Large intestine (tissue), 3 donors: ENCODE measurements around the gene LRP10. TPM values are rescaled to one million over a fixed set of nuclear protein-coding genes. Genes with fewer than 3 reads are reported as not detected.

Experiments
- DNase-seq, 2 donors: peaks; one replicate each; pipeline versions ENCODE4 v3.0.0 to v3.0.0-alpha.2; 2013
- H3K27ac ChIP-seq: one replicate; pipeline ENCODE4 v1.5.1; 2013; ENCODE audit warnings: low read length
- H3K27me3 ChIP-seq: 2 replicates; pipeline ENCODE4 v1.6.1; 2013; ENCODE audit warnings: low read length; ENCODE audit not compliant: control insufficient read depth, insufficient read depth
- H3K36me3 ChIP-seq: 2 replicates; pipeline ENCODE4 v1.6.1; 2013; ENCODE audit warnings: low read length; ENCODE audit not compliant: control insufficient read depth, insufficient read depth
- H3K4me1 ChIP-seq: one replicate; pipeline ENCODE4 v1.6.1; 2013; ENCODE audit warnings: low read length; ENCODE audit not compliant: control insufficient read depth, insufficient read depth
- H3K4me3 ChIP-seq: one replicate; pipeline ENCODE4 v1.5.1; 2013; ENCODE audit warnings: low read length
- H3K9me3 ChIP-seq: one replicate; pipeline ENCODE4 v1.6.1; 2013; ENCODE audit warnings: mild to moderate bottlenecking, low read depth, low read length, moderate library complexity; ENCODE audit not compliant: control insufficient read depth
- WGBS: methylation state at CpG from one replicate; pipeline ENCODE4 v1.1.5; 2013; ENCODE audit warnings: low lambda C conversion rate; ENCODE audit not compliant: insufficient coverage; 5-methylcytosine and 5-hydroxymethylcytosine counted together
- polyA plus RNA-seq: library from polyadenylated mRNA; unstranded; fragments of 120-200 nt; gene quantifications from one replicate; pipeline ENCODE4 v1.2.1, GENCODE V29; 2013

Gene LRP10
- polyA plus RNA-seq, 1 donor: 92.8 TPM

DNA sequence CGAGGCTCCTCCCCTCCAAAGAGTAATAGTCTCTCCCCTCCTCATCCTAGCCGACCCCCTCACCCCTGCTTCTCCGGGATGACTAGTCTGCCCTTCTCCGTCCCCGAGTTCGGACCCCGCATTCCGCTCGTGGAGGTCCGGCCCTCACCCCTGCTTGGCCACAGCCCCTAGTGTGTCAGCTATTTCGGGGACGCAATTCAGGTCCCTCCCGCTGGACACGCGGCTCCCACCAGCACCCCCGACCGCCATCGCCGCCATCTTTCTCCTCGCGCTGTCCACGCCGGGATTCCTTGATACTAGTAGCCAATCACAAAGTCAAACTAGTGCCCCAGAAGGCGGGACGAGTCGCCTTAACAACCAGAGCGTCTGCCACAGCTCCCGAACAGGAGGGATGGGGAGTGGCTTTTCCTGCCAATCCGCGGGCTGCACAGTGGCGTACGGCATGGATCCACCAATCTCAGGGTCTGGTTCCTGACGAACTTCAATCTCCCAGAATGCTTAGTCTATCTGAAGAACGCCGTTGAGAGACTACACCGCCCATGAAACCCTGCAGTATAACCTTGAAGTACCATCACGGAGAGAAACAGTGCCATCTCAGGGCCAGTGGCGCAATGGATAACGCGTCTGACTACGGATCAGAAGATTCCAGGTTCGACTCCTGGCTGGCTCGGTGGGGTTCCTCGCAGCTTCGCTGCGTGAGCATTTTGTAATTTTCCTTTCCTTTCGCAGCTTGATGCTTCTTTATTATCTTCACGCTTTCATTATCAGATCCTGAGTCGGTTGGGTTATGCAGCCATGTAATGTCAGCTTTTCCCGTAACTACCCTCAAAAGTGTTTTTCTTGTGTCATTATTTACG is 57.8 kb downstream of the LRP10 start, which contains the start of gene PRMT5:
Gene PRMT5 (minus strand): TSS at position 273 of the 857 bp plus-strand sequence. CDS start 15 bp downstream, at position 258.
- H3K4me1 ChIP-seq: peaks cover 6% of the 10 kb centered on the region
- H3K27me3 ChIP-seq: no peaks in the 10 kb centered on the region
- peak within 1 kb of the TSS; percentile 89 for H3K4me3 ChIP-seq
- no peaks in the 10 kb centered on the region for H3K9me3 ChIP-seq
- peak within 1 kb of the TSS; percentile 88 for H3K27ac ChIP-seq
- peaks cover 22% of the 10 kb centered on the region for H3K36me3 ChIP-seq
- DNase-seq: peak; percentile 100
- WGBS: no CpG with 5 or more reads among the region's 51 CpGs

DNA sequence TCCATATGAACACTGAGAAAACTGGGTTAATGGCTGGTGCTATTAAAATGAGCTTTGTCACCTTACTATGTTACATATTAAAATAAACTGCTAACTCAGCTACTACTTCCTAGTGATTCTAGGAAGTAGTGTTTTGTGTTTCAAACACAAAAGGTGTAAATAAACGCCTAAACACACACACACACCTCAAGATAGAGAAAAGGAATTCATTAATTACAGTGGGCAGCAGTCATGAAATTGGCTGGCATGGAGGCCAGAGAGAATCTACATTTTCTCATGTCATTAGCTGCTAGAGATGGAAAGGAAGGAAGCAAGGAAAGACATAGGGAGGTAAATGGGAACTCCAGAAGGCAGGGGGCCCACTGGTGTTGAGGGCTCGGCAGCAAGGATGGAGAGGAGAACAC is 58.4 kb downstream of the LRP10 start:
- H3K36me3 ChIP-seq: peaks cover 16% of the 10 kb centered on the region
- 0% methylated on average over 1 of the region's 2 CpGs for WGBS
- peak overlapping the region; percentile 88 for H3K27ac ChIP-seq
- peak overlapping the region; percentile 53 for H3K4me3 ChIP-seq
- no peak for DNase-seq
- peaks cover 6% of the 10 kb centered on the region for H3K4me1 ChIP-seq
- H3K27me3 ChIP-seq: no peaks in the 10 kb centered on the region
- no peaks in the 10 kb centered on the region for H3K9me3 ChIP-seq

Other genes with a start within 250 kb of the LRP10 start
- gene OR6J1, start 227.4 kb upstream of the LRP10 start, polyA plus RNA-seq: not detected
- 123 TPM for gene OXA1L, start 105.1 kb upstream of the LRP10 start, polyA plus RNA-seq
- 660 TPM for gene SLC7A7, start 56.3 kb upstream of the LRP10 start, polyA plus RNA-seq
- 115 TPM for gene MRPL52, start 41.9 kb upstream of the LRP10 start, polyA plus RNA-seq
- 108 TPM for gene MMP14, start 35.2 kb upstream of the LRP10 start, polyA plus RNA-seq
- 0.72 TPM for gene REM2, start 11.5 kb downstream of the LRP10 start, polyA plus RNA-seq
- gene RBM23, start 47.4 kb downstream of the LRP10 start, polyA plus RNA-seq: 81.9 TPM
- 65.2 TPM for gene PRMT5, start 57.6 kb downstream of the LRP10 start, polyA plus RNA-seq
- 45.8 TPM for gene HAUS4, start 85.3 kb downstream of the LRP10 start, polyA plus RNA-seq
- 22.0 TPM for gene AJUBA, start 110.8 kb downstream of the LRP10 start, polyA plus RNA-seq
- 15.1 TPM for gene C14orf93, start 138.4 kb downstream of the LRP10 start, polyA plus RNA-seq
- gene PSMB5, start 163.2 kb downstream of the LRP10 start, polyA plus RNA-seq: 112 TPM
- gene PSMB11, start 170.5 kb downstream of the LRP10 start, polyA plus RNA-seq: not detected
- gene CDH24, start 185.8 kb downstream of the LRP10 start, polyA plus RNA-seq: 10.5 TPM
- 225 TPM for gene ACIN1, start 223.4 kb downstream of the LRP10 start, polyA plus RNA-seq
- 60.9 TPM for gene C14orf119, start 223.8 kb downstream of the LRP10 start, polyA plus RNA-seq
- 0.01 TPM for gene CIROP, start 233.2 kb downstream of the LRP10 start, polyA plus RNA-seq
- 0.07 TPM for gene CEBPE, start 247.5 kb downstream of the LRP10 start, polyA plus RNA-seq